Measurements from ENCODE around the gene FUBP1.
"Not testable (repeated sequence)": the region's sequence is repeated elsewhere in the genome, so short reads cannot be mapped to it uniquely, and the experiment has no call there.

Gene FUBP1

DNA sequence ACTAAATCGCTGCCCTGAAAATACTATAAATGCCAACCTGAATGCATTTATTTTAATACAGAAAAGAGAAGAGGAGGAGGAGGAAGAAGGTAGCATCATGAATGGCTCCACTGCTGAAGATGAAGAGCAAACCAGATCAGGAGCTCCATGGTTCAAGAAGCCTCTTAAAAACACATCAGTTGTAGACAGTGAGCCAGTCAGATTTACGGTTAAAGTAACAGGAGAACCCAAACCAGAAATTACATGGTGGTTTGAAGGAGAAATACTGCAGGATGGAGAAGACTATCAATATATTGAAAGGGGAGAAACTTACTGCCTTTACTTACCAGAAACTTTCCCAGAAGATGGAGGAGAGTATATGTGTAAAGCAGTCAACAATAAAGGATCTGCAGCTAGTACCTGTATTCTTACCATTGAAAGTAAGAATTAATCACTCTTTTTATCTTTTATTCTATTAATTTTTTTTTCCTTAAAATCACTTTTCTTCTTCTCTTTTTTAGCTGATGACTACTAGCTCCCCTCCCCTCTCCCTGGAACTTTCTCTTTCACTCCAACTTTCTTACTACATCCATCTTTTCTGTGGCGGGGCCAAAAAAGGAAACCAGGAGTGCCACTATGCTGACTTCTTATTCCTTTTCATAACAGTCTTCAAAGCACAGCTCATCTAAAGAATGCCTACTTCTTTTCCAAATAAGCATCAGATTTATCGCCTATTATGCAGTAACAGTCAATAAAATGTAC lies 36.3 kb downstream of the FUBP1 start:
- no peak for DNase-seq

DNA sequence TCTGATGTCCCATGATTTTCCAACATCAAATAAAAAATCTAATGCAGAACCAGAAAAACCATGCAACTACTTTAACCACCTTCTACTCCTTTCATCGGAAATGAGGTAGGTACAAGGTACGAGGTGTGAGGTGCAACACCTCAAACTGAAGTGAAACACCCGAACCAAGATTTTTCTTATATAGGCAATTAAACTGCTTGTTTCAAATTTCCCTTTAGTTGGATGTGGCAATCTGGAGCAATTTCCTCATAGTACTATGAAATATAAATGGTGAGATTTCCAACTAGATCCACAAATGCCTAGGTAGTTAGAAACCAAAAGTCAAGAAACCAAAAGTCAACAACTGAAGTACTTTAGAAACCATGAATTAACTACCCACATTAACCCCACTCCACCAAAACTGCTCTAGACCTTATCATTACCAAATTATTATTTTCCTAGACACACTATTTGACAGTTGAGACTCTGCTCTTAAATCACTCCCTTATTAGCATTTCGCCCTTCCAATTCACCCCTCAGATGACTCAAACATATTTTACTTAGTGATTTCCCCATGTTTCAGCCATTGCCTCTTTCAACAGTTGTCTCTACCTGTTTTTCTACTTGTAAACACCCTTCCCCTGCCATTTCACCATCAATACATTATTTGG lies 37.8 kb downstream of the FUBP1 start:
- DNase-seq: no peak

- DNase-seq: no peak
Observed at GRCh38 chr1:77938651-77939050, 40.2 kb downstream of the FUBP1 start.

GRCh38 chr1:77929806-77930205 lies 49.1 kb downstream of the FUBP1 start:
- no peak for DNase-seq

GRCh38 chr1:77927414-77927813 lies 51.5 kb downstream of the FUBP1 start:
- DNase-seq: no peak

GRCh38 chr1:77926561-77927357 lies 52.1 kb downstream of the FUBP1 start:
- DNase-seq: no peak

- no peak for DNase-seq
Observed at GRCh38 chr1:77925956-77926355, 52.9 kb downstream of the FUBP1 start.

- no peak for DNase-seq
Observed at GRCh38 chr1:77925518-77925917, 53.4 kb downstream of the FUBP1 start.

DNA sequence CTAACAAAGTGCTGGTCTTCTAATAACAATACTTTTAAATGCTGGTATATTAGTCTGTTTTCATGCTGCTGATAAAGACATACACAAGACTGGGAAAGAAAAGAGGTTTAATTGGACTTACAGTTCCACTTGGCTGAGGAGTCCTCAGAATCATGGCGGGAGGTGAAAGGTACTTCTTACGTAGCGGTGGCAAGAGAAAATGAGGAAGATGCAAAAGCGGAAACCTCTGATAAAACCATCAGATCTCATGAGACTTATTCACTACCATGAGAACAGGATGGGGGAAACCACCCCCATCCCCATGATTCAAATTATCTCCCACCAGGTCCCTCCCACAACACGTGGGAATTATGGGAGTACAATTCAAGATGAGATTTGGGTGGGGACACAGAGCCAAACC lies 60.0 kb downstream of the FUBP1 start:
- DNase-seq: not testable (repeated sequence)

- DNase-seq: no peak
Observed at GRCh38 chr1:77910116-77910515, 68.8 kb downstream of the FUBP1 start.

DNA sequence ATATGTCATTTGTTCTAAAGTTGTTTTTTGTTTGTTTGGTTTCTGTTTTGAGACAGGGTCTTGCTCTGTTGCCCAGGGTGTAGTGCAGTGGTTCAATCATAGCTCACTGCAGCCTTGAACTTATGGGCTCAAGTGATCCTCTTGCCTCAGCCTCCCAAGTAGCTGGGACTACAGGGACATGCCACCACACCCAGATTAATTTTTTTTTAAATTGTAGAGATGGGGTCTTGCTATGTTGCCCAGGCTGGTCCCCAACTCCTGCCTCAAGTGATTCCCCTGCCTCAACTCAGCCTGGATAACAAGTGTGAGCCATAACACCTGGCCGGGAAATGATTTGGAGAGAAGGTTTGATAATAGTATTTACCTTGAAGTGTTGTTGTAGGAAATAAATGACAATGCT lies 72.2 kb downstream of the FUBP1 start:
- DNase-seq: no peak

GRCh38 chr1:77906019-77906545 lies 72.8 kb downstream of the FUBP1 start:
- no peak for DNase-seq

- no peak for DNase-seq
Observed at GRCh38 chr1:77905603-77906002, 73.3 kb downstream of the FUBP1 start.

DNA sequence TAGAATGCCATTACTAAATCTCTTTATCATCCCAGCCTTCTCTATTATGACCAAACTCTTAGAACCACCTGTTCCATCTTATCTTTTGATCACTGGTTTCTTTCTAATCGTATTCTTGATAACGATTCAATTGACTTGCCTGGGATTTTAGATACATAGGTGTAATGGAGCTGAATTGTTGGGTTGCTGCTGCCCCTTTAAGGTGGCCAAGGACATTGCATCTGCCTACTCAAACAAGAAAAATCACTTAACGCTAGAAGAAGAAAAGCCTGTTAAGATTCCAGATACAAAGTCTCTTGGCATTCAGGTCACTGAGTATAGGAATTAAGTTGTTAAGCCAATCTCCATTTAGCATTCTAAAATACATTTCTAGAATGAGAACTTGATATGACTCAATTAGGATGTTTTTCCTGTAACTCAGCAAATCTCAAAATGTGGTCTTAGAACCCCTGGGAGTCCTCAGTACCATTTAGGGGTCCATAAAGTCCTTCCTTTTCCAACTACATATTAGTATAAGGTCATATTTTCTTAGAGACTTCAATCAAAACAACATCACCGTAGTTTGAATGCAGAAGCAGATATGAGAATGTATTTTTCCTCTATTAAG lies 78.1 kb downstream of the FUBP1 start:
- DNase-seq: peak; percentile 58

DNA sequence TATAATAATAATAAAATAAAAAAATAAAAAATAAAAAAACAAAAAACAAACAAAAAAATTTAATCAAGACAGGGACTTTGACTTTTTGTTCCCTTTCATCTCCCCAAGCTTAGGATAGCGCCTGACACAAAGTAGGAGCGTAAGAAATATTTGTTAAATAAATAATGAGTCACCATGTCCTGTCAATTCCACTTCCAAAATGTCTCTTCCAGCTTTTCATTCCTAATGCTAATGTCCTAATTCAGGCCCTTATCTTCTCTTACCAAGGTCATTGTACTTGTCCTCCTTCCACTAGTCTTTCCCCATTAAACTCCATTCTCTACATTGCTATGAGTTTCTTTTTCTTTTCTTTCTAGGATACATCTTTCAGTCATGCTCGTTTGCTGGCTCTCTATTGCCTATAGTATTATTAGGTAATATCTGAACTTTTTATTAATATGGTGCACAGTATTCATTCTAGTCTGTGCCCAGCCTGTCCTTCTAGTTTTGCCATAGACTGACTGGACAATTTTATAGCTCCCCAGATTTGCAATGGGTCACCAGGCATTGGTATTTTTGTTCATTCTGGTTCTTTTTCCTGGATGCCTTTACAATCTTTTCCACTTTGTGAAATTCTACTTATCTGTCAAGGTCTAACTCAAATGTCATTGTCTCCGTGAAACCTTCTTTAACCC lies 79.1 kb downstream of the FUBP1 start:
- no peak for DNase-seq

Measured in hematopoietic multipotent progenitor cell treated with erythropoietin and hydrocortisone succinate and interleukin-3 and kit ligand, for 8 days (in vitro differentiated cells).